ENCODE data around the gene APPL2.

GRCh38 chr12:105257321-105257728, 21.4 kb upstream of the APPL2 start:
- TF ChIP-seq CTCF (IDR thresholded peaks at IDR 0.05) = no peak
- no peak for TF ChIP-seq EZH2 (IDR thresholded peaks at IDR 0.05; ENCODE audit: borderline replicate concordance, insufficient read depth, low read depth, low read length, poor library complexity, severe bottlenecking)

All from B cell (primary cell).